GM19455 (cell line): ENCODE results near the gene C1QL2.

Experiments used
- ATAC-seq: cut with Tn5 transposase; IDR thresholded peaks from one replicate; pipeline ENCODE4 v1.9.1; 2021; ENCODE audit not compliant: unreplicated experiment

C1QL2 gene

DNA sequence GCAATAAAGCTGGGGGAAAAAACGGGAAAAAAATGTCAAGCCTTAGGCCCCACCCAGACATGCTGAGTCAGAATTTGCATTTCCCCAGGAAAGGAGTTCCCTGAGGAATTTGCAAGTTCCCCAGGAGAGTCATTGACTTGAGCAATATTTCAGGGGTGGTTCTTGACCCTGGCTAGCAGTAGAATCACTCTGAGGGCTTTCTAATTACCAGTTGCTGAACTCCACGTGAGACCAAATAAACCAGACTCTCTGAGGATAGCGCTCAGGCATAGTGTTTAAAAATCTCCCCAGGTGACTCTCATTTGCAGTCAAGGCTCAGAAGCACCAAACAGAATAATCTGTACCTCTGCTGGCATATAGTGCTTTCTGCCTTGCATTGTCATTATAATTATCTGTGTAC, 48.7 kb downstream of the C1QL2 start:
- no peak for ATAC-seq

DNA sequence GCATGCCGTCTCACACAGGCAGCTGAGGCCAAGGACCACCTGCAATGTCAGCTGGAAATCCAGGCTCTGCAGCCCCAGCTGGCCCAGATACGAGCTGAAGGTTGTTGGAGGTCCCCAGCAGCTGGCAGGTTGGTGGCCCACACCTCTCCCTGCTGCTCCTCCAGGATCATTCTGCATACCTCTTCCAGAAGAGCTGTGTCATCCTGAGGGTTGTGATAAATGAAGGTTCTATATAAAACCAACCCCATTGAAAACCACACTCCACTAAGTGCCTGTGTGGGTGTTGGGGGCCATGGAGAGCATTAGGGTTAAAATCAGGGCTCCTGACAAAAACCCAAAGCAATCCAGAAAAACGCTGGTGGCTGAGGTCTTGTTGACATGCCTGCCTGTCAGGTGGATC, 50.4 kb downstream of the C1QL2 start:
- ATAC-seq, result no peak

DNA sequence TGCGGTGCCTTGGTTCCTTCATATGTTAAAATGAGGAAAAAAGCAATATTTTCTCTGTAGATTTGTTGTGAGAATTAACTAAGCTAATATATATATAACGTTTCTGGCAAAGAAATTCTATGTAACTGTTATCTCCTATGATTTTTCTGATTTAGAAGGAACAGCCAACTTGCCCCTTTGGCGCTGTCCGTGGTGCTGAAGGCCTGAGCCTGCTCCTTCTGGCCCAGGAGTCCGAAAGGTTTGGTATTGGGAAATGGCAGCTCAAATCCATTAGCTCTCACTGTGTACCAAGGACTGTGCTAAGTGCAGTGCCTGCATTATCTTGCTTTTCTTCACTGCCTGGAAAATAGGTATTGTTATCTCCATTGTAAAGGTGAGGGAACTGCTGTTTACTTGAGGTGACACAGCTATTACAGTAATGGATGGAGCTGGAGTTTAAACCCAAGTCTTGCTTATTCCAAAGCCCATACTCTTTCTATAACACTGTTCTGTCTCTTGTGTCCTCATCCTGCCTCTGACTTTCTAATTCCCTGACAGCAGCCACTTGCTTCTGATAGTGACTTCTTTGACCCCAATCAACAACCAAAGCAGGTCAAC, 52.2 kb downstream of the C1QL2 start:
- ATAC-seq, result no peak
